Measurements from ENCODE around the gene CYTH3.

The CYTH3 gene

DNA sequence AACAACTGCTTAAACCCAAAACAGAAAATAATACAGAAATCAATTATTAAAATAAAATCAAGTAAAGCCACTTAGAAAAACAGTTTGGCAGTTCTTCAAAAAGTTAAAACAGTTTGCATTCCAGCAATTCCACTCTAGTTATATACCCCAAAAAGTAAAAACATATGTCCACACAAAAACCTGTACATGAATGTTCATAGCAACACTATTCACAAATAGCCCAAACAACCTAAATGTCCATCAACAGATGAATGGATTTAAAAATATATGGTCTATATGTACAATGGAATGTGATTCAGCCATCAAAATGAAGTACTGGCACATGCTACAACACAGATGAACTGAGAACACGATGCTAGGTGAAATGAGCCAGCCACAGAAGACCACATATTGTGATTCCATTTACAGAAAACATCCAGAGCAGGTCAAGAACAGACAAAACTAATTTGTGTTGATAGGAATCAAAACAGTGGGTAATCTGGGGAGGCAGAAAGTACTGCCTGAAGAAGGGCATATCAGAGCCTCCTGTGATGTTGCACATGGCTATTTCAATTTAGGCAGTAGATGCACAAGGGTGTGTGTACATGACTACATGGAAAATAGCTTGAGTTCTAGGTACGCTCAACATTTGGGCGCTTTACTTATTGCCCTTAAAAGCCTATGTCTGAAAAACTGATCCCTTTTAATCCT lies 66.3 kb downstream of the CYTH3 start:
- no peak for TF ChIP-seq CTCF (IDR thresholded peaks at IDR 0.05; ENCODE audit: low read length, missing control alignments)
- no peak for DNase-seq (ENCODE audit: low read depth)
- no peak overlapping the region for H3K4me3 ChIP-seq (replicated peaks; ENCODE audit: low read depth, low read length)

GRCh38 chr7:6203381-6203780 lies 69.0 kb downstream of the CYTH3 start:
- TF ChIP-seq CTCF (IDR thresholded peaks at IDR 0.05; ENCODE audit: low read length, missing control alignments): no peak
- no peak overlapping the region for H3K4me3 ChIP-seq (replicated peaks; ENCODE audit: low read depth, low read length)
- no peak for DNase-seq (ENCODE audit: low read depth)

GRCh38 chr7:6202117-6202516 lies 70.3 kb downstream of the CYTH3 start:
- no peak for TF ChIP-seq CTCF (IDR thresholded peaks at IDR 0.05; ENCODE audit: low read length, missing control alignments)
- DNase-seq (ENCODE audit: low read depth): no peak
- no peak overlapping the region for H3K4me3 ChIP-seq (replicated peaks; ENCODE audit: low read depth, low read length)

- no peak overlapping the region for H3K4me3 ChIP-seq (replicated peaks; ENCODE audit: low read depth, low read length)
- DNase-seq (ENCODE audit: low read depth): no peak
- no peak for TF ChIP-seq CTCF (IDR thresholded peaks at IDR 0.05; ENCODE audit: low read length, missing control alignments)
Observed at GRCh38 chr7:6200971-6201370, 71.5 kb downstream of the CYTH3 start.

- DNase-seq (ENCODE audit: low read depth): no peak
- no peak for TF ChIP-seq CTCF (IDR thresholded peaks at IDR 0.05; ENCODE audit: low read length, missing control alignments)
- H3K4me3 ChIP-seq (replicated peaks; ENCODE audit: low read depth, low read length): no peak overlapping the region
Observed at GRCh38 chr7:6198689-6199595, 73.5 kb downstream of the CYTH3 start.

DNA sequence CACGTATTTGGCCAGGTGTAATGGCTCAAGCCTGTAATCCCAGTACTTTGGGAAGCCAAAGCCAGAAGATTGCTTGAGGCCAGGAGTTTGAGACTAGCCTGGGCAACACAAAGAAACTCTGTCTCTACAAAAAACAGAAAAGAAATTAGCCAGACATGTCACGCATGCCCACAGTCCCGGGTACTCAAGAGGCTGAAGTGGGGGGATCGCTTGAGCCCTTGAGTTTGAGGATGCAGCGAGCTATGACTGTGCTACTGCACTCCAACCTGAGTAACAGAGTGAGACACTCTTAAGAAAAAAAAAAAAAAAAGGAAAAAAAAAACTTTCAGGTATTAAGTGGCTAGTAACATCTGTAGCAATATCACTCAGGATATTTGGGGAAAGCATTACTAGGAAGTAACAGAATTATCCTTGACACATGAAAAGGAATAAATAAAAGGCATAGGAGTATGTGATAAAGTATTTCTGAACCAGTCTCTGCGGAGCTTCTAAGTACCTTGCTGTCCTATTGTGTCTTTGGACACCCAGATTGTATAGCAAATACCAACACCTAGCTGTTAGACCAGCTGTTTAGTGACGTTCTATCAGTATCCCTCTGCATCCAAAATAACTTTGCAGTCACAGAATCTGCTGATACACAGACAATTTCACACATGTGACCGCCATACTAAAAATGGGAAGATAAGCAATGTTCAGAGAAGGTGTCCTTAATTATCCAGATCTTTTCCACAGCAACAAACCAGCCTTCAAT lies 74.4 kb downstream of the CYTH3 start:
- DNase-seq (ENCODE audit: low read depth): no peak
- no peak overlapping the region for H3K4me3 ChIP-seq (replicated peaks; ENCODE audit: low read depth, low read length)
- TF ChIP-seq CTCF (IDR thresholded peaks at IDR 0.05; ENCODE audit: low read length, missing control alignments): no peak

Measured in fibroblast of pulmonary artery (primary cell).